A549 (cell line): ENCODE data around the gene GPATCH8.
"Not testable (repeated sequence)": the region's sequence is repeated elsewhere in the genome, so short reads cannot be mapped to it uniquely, and the experiment has no call there.

Source experiments
- CEBPB ChIP-seq, 2 experiments: fragments of >200 bp in 1 of 2; sonication (Bioruptor Twin) in 1 of 2; formaldehyde crosslinking in 1 of 2; IDR thresholded peaks; 2 replicates each; pipeline ENCODE4 v1.6.1; 2012 to 2016
- EHF ChIP-seq: fragments of 250-450 bp; sonication (Bioruptor Pico); IDR thresholded peaks from 2 replicates; pipeline ENCODE4 v1.5.0; 2020; ENCODE audit warnings: mild to moderate bottlenecking
- JUN ChIP-seq, 2 experiments: fragments of >200 bp; sonication (Bioruptor Twin); formaldehyde crosslinking; IDR thresholded peaks; 2 replicates in 1 of 2; 3 replicates in 1 of 2; pipeline ENCODE4 v1.6.1; 2016 to 2017
- NPAS2 ChIP-seq: fragments of 250-450 bp; sonication (Bioruptor Pico); IDR thresholded peaks from 2 replicates; pipeline ENCODE4 v1.8.0; 2022; ENCODE audit warnings: mild to moderate bottlenecking, moderate library complexity, borderline replicate concordance
- POLR2A ChIP-seq: IDR thresholded peaks from 2 replicates; pipeline ENCODE4 v1.6.1; 2012; ENCODE audit warnings: mild to moderate bottlenecking, low read length
- RNF2 ChIP-seq: fragments of 200-600 bp; sonication (generic); IDR thresholded peaks from 2 replicates; pipeline ENCODE4 v1.6.1; 2016; ENCODE audit warnings: low read depth, mild to moderate bottlenecking, antibody characterized with exemption, moderate library complexity, borderline replicate concordance
- ZFP36 ChIP-seq: fragments of 450-650 bp; IDR thresholded peaks from 2 replicates; pipeline ENCODE4 v1.6.1; 2014; ENCODE audit warnings: borderline replicate concordance; ENCODE audit not compliant: partially characterized antibody
- TF ChIP-seq, protein P1 (sequence below): fragments of >200 bp; sonication (Bioruptor Twin); formaldehyde crosslinking; IDR thresholded peaks from 3 replicates; pipeline ENCODE4 v1.5.1; 2016
- TF ChIP-seq, protein P2 (sequence below): IDR thresholded peaks from 2 replicates; pipeline ENCODE4 v1.6.1; 2012

DNA sequence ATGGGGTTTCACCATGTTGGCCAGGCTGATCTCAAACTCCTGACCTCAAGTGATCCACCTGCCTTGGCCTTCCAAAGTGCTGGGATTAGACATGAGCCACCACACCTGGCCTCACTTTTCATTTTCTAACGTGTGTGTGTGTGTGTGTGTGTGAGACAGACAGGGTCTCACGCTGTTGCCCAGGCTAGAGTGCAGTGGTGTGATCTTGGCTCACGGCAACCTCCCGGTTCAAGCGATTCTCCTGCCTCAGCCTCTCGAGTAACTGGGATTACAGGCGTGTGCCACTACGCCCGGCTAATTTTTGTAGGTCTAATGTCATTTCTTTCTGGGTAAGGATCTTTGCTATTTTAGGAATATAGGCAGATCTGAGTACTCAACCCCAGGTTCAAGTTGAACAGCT is 109.1 kb downstream of the GPATCH8 start:
- TF ChIP-seq, protein P1, sequence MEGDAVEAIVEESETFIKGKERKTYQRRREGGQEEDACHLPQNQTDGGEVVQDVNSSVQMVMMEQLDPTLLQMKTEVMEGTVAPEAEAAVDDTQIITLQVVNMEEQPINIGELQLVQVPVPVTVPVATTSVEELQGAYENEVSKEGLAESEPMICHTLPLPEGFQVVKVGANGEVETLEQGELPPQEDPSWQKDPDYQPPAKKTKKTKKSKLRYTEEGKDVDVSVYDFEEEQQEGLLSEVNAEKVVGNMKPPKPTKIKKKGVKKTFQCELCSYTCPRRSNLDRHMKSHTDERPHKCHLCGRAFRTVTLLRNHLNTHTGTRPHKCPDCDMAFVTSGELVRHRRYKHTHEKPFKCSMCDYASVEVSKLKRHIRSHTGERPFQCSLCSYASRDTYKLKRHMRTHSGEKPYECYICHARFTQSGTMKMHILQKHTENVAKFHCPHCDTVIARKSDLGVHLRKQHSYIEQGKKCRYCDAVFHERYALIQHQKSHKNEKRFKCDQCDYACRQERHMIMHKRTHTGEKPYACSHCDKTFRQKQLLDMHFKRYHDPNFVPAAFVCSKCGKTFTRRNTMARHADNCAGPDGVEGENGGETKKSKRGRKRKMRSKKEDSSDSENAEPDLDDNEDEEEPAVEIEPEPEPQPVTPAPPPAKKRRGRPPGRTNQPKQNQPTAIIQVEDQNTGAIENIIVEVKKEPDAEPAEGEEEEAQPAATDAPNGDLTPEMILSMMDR = not testable (repeated sequence)
- not testable (repeated sequence) for TF ChIP-seq ZFP36; POLR2A; EHF (CRISPR knock-in tag); CEBPB (IDR thresholded peaks at IDR 0.05); RNF2; NPAS2; JUN (IDR thresholded peaks at IDR 0.05)
- TF ChIP-seq, protein P2, sequence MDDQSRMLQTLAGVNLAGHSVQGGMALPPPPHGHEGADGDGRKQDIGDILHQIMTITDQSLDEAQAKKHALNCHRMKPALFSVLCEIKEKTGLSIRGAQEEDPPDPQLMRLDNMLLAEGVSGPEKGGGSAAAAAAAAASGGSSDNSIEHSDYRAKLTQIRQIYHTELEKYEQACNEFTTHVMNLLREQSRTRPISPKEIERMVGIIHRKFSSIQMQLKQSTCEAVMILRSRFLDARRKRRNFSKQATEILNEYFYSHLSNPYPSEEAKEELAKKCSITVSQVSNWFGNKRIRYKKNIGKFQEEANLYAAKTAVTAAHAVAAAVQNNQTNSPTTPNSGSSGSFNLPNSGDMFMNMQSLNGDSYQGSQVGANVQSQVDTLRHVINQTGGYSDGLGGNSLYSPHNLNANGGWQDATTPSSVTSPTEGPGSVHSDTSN = not testable (repeated sequence)
